HepG2 (cell line): ENCODE data around the gene FCHO2. TPM values are rescaled to one million over a fixed set of nuclear protein-coding genes. Genes with fewer than 3 reads are reported as not detected.

Experiments
- AHDC1 ChIP-seq: sonication (generic); formaldehyde crosslinking; IDR thresholded peaks from 2 replicates; pipeline ENCODE4 v1.5.1; 2020; ENCODE audit warnings: mild to moderate bottlenecking, missing genetic modification reagents, borderline replicate concordance
- CCAR2 ChIP-seq: fragments of 200-400 bp; formaldehyde crosslinking; optimal IDR thresholded peaks from 2 replicates; pipeline ENCODE3; 2018; ENCODE audit warnings: low read depth, mild to moderate bottlenecking, low read length, moderate library complexity
- DMAP1 ChIP-seq: IDR thresholded peaks from 2 replicates; pipeline ENCODE4 v1.6.1; 2016
- ERF ChIP-seq: IDR thresholded peaks from 2 replicates; pipeline ENCODE4 v1.6.1; 2018; ENCODE audit warnings: missing biosample characterization, missing genetic modification reagents
- FOXK2 ChIP-seq: fragments of 450-650 bp; IDR thresholded peaks from 2 replicates; pipeline ENCODE4 v1.6.1; 2016
- HIVEP1 ChIP-seq: sonication (generic); formaldehyde crosslinking; IDR thresholded peaks from 2 replicates; pipeline ENCODE4 v1.4.0; 2020; ENCODE audit warnings: mild to moderate bottlenecking, missing genetic modification reagents
- IKZF1 ChIP-seq: fragments of 450-650 bp; IDR thresholded peaks from 2 replicates; pipeline ENCODE4 v1.7.1; 2016
- IRF9 ChIP-seq: sonication (generic); formaldehyde crosslinking; IDR thresholded peaks from 2 replicates; pipeline ENCODE4 v1.8.0; 2022; ENCODE audit warnings: missing genetic modification reagents, mild to moderate bottlenecking, borderline replicate concordance
- KDM5B ChIP-seq: sonication (generic); formaldehyde crosslinking; IDR thresholded peaks from 2 replicates; pipeline ENCODE4 v1.4.0; 2020; ENCODE audit warnings: missing genetic modification reagents, mild to moderate bottlenecking, borderline replicate concordance
- KLF6 ChIP-seq: IDR thresholded peaks from 2 replicates; pipeline ENCODE4 v1.8.0; 2016; ENCODE audit warnings: missing biosample characterization, missing genetic modification reagents
- NCOR1 ChIP-seq: fragments of 200-600 bp; sonication (generic); IDR thresholded peaks from 2 replicates; pipeline ENCODE4 v1.7.0; 2017; ENCODE audit warnings: antibody characterized with exemption, low read length, borderline replicate concordance
- NFYB ChIP-seq: sonication (generic); formaldehyde crosslinking; IDR thresholded peaks from 2 replicates; pipeline ENCODE4 v1.4.0; 2020; ENCODE audit warnings: missing genetic modification reagents
- NKX3-1 ChIP-seq: sonication (generic); formaldehyde crosslinking; IDR thresholded peaks from 2 replicates; pipeline ENCODE4 v1.5.0; 2020; ENCODE audit warnings: missing genetic modification reagents
- NPAS2 ChIP-seq: sonication (generic); formaldehyde crosslinking; IDR thresholded peaks from 2 replicates; pipeline ENCODE4 v1.8.0; 2022; ENCODE audit warnings: mild to moderate bottlenecking, missing genetic modification reagents, borderline replicate concordance
- PBX3 ChIP-seq: sonication (generic); formaldehyde crosslinking; IDR thresholded peaks from 2 replicates; pipeline ENCODE4 v1.8.1; 2023; ENCODE audit warnings: missing genetic modification reagents, inconsistent platforms, borderline replicate concordance
- PHF8 ChIP-seq: sonication (generic); formaldehyde crosslinking; IDR thresholded peaks from 2 replicates; pipeline ENCODE4 v1.5.0; 2020; ENCODE audit warnings: missing genetic modification reagents
- RXRB ChIP-seq: IDR thresholded peaks from 2 replicates; pipeline ENCODE4 v1.6.1; 2016; ENCODE audit warnings: borderline replicate concordance, missing genetic modification reagents, missing compliant biosample characterization
- SRY ChIP-seq: sonication (generic); formaldehyde crosslinking; IDR thresholded peaks from 2 replicates; pipeline ENCODE4 v1.8.0; 2022; ENCODE audit warnings: mild to moderate bottlenecking, missing genetic modification reagents
- THAP7 ChIP-seq: sonication (generic); formaldehyde crosslinking; IDR thresholded peaks from 2 replicates; pipeline ENCODE4 v1.8.1; 2023; ENCODE audit warnings: mild to moderate bottlenecking, missing genetic modification reagents
- ZFP1 ChIP-seq: IDR thresholded peaks from 2 replicates; pipeline ENCODE4 v1.6.1; 2016
- ZNF24 ChIP-seq: fragments of 450-650 bp; IDR thresholded peaks from 2 replicates; pipeline ENCODE4 v1.6.1; 2017; ENCODE audit warnings: antibody characterized with exemption, mild to moderate bottlenecking
- ZNF331 ChIP-seq: sonication (generic); formaldehyde crosslinking; IDR thresholded peaks from 2 replicates; pipeline ENCODE4 v1.4.0; 2020; ENCODE audit warnings: missing genetic modification reagents
- ZNF460 ChIP-seq: sonication (generic); formaldehyde crosslinking; IDR thresholded peaks from 2 replicates; pipeline ENCODE4 v1.5.1; 2020; ENCODE audit warnings: missing genetic modification reagents, mild to moderate bottlenecking, borderline replicate concordance
- ZNF616 ChIP-seq: sonication (generic); formaldehyde crosslinking; IDR thresholded peaks from 2 replicates; pipeline ENCODE4 v1.5.0; 2020; ENCODE audit warnings: low read depth, mild to moderate bottlenecking, missing genetic modification reagents
- ZNF674 ChIP-seq: sonication (generic); formaldehyde crosslinking; IDR thresholded peaks from 2 replicates; pipeline ENCODE4 v1.5.0; 2020; ENCODE audit warnings: low read depth, mild to moderate bottlenecking, missing genetic modification reagents
- polyA plus RNA-seq, 8 experiments: library from polyadenylated mRNA; depleted of rRNA in 3 of 8; stranded (reverse) in 7 of 8; unstranded in 1 of 8; fragments of >200 nt; fragmentation: Illumina TruSeq in 4 of 8; extraction: Trizol in 4 of 8; gene quantifications; 2 replicates each; pipeline versions ENCODE4 v1.2.1 to v1.2.3, GENCODE V29; 2011 to 2016; ENCODE audit warnings: low read depth in 4 of 8, missing spikeins in 1 of 8, mixed read lengths in 1 of 8; ENCODE audit not compliant: insufficient read depth in 1 of 8
- total RNA-seq, 5 experiments: library from RNA; depleted of rRNA; stranded (reverse); fragments of >200 nt; fragmentation: Illumina TruSeq; extraction: Trizol; gene quantifications; 2 replicates each; pipeline ENCODE4 v1.2.3, GENCODE V29; 2016; ENCODE audit warnings: low read depth in 1 of 5

Gene FCHO2
- total and polyA plus RNA-seq, 2 of the 13 experiments (the other 11 are each of a cell fraction or from before 2014, with no cell fraction given) = 11.6 to 17.3 TPM

- peak; percentile 55; the same call in 1 of the 2 replicates for TF ChIP-seq AHDC1 (CRISPR knock-in tag)
- no peak for TF ChIP-seq KDM5B (CRISPR knock-in tag)
- TF ChIP-seq FOXK2 = no peak
- TF ChIP-seq IRF9 (CRISPR knock-in tag) = no peak
- no peak for TF ChIP-seq NPAS2 (CRISPR knock-in tag)
- no peak for TF ChIP-seq ZFP1 (CRISPR knock-in tag)
- TF ChIP-seq PBX3 (CRISPR knock-in tag) = no peak
- no peak for TF ChIP-seq PHF8 (CRISPR knock-in tag)
- no peak for TF ChIP-seq ZNF460 (CRISPR knock-in tag)
- TF ChIP-seq DMAP1 (CRISPR knock-in tag) = peak; percentile 68; the same call in 1 of the 2 replicates
- no peak for TF ChIP-seq ZNF616 (CRISPR knock-in tag)
- TF ChIP-seq CCAR2 = no peak
- no peak for TF ChIP-seq ZNF674 (CRISPR knock-in tag)
- no peak for TF ChIP-seq SRY (CRISPR knock-in tag)
- TF ChIP-seq IKZF1 = no peak
- TF ChIP-seq RXRB (CRISPR knock-in tag) = peak; percentile 58
- TF ChIP-seq ZNF24 = no peak
- TF ChIP-seq ZNF331 (CRISPR knock-in tag) = peak; percentile 65; the same call in 1 of the 2 replicates
- TF ChIP-seq NKX3-1 (CRISPR knock-in tag) = peak; percentile 35
- TF ChIP-seq NFYB (CRISPR knock-in tag) = no peak
- no peak for TF ChIP-seq KLF6 (CRISPR knock-in tag)
- TF ChIP-seq HIVEP1 (CRISPR knock-in tag) = peak; percentile 73
- peak; percentile 94 for TF ChIP-seq NCOR1
- TF ChIP-seq ERF (CRISPR knock-in tag) = 0 out of 2 replicates have a peak, but pooled peaks have one; percentile 8
- TF ChIP-seq THAP7 (CRISPR knock-in tag) = no peak
These were observed 586 bp upstream of the FCHO2 start (continued) for GRCh38 chr5:72955143-72955767.
